GM10248 (cell line): ENCODE data around the gene BBOX1.
A peak's percentile ranks its signal among the peaks of the same experiment; 100 is the strongest.

Experiments used
- CTCF ChIA-PET: fragments of 300-600 bp; sonication (Branson Sonifier 250); formaldehyde crosslinking; extraction: SDS; loops from one replicate; lab custom pipeline; 2021; ENCODE audit warnings: antibody characterized with exemption; lab: Yijun Ruan, JAX
- POLR2A ChIA-PET: fragments of 350-650 bp; sonication (Branson Sonifier 250); formaldehyde crosslinking; extraction: SDS; loops from one replicate; lab custom pipeline; 2020; ENCODE audit warnings: antibody characterized with exemption; lab: Yijun Ruan, JAX
- DNase-seq: peaks from one replicate; pipeline ENCODE4 v3.0.0; 2012; ENCODE audit errors: extremely low spot score
- TF ChIP-seq, protein P1 (sequence below): IDR thresholded peaks from 2 replicates; pipeline ENCODE4 v1.5.1; 2012; ENCODE audit warnings: mild to moderate bottlenecking, low read depth; ENCODE audit errors: extremely low read depth, missing control alignments, control extremely low read depth

Gene BBOX1

DNA sequence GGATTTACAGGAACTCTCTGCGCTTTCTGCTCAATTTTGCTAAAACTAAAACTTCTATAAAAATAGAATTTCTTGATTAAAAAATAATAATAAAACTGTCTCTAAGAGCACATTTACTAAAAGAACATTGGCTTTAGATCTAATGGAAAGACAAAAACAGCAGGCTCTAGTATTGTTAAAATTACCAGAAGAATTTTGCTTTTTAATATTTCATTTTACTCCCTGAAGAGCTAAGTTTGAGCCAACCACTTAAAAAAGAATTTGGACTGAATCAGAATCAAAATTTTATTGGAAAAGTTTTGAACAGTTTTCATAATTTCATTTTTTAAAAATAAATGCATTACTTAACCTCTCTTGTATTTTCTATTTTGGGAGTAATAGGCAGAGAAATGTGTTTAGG, 107.3 kb downstream of the BBOX1 start:
- ChIA-PET POLR2A (no interaction called here), CTCF (interaction anchor here (1.8 kb wide), 1 partner anchor 11 kb away, joined by 10 read pairs; no protein-coding TSS in a partner anchor)
- TF ChIP-seq, protein P1, sequence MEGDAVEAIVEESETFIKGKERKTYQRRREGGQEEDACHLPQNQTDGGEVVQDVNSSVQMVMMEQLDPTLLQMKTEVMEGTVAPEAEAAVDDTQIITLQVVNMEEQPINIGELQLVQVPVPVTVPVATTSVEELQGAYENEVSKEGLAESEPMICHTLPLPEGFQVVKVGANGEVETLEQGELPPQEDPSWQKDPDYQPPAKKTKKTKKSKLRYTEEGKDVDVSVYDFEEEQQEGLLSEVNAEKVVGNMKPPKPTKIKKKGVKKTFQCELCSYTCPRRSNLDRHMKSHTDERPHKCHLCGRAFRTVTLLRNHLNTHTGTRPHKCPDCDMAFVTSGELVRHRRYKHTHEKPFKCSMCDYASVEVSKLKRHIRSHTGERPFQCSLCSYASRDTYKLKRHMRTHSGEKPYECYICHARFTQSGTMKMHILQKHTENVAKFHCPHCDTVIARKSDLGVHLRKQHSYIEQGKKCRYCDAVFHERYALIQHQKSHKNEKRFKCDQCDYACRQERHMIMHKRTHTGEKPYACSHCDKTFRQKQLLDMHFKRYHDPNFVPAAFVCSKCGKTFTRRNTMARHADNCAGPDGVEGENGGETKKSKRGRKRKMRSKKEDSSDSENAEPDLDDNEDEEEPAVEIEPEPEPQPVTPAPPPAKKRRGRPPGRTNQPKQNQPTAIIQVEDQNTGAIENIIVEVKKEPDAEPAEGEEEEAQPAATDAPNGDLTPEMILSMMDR: no peak
- no peak for DNase-seq

DNA sequence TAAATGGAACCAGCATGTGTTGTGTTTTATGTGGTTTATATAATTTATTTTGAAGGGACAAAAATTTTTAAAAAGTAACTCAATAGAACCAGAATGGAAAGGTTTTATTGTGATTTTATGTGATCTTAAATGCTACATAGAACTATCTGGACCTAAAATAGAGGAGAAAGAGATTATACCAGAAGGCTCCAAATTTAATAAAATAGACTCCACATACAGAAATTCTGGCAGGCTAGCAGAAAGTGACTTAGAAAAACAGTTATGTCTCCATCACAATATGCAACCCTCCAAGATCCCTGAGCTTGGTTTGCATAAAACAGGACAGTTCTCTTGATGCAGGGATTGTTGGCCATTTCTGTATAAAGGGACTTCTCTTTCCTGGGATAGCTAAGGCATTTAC, 107.9 kb downstream of the BBOX1 start:
- DNase-seq: no peak
- TF ChIP-seq, protein P1: no peak
- POLR2A ChIA-PET: no interaction called here
- CTCF ChIA-PET: interaction anchor here (1.8 kb wide), 1 partner anchor 10 kb away, joined by 10 read pairs; no protein-coding TSS in a partner anchor

DNA sequence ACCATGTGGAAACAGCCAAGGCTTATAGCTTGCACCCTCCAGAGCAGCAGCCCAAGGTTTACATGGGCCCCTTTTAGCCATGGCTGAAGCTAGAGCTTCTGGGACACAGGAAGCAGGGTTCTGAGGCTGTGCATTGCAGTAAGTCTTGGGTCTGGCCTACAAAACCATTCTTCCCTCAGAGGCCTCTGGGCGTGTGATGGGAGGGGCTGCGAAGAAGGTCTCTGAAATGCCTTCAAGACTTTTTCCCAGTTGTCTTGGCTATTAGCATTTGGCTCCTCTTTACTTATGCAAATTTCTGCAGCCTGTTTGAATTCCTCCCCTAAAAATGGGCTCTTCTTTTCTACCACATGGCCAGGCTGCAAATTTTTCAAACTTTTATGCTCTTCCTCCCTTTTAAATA, 109.5 kb downstream of the BBOX1 start:
- no peak for DNase-seq
- POLR2A ChIA-PET: no interaction called here
- TF ChIP-seq, protein P1: no peak
- CTCF ChIA-PET: interaction anchor here (1.4 kb wide), 1 partner anchor 16 kb away, joined by 3 read pairs; no protein-coding TSS in a partner anchor

DNA sequence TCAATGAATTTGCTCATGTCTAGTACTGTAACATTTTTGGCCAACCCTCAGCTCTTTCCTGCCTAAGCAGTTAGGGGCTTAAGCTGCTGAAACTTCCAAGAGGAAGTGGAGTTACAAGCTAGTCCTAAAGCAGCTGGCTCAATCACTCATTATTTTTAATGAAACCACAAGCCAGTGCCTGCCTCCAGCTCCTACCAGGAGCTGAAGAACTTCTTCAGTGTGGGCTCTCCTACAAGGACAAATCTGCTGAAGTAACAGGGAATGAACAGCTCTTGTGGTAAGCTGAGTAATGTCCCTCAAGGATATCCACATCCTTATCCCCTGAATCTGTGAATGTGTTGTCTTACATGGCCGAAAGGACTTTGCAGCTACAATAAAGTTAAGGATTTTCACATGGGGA, 112.5 kb downstream of the BBOX1 start:
- ChIA-PET CTCF (interaction anchor here (0.8 to 1.2 kb wide), 2 partner anchors 12 to 13 kb away, joined by 3 read pairs; no protein-coding TSS in a partner anchor), POLR2A (no interaction called here)
- no peak for DNase-seq
- TF ChIP-seq, protein P1: no peak

DNA sequence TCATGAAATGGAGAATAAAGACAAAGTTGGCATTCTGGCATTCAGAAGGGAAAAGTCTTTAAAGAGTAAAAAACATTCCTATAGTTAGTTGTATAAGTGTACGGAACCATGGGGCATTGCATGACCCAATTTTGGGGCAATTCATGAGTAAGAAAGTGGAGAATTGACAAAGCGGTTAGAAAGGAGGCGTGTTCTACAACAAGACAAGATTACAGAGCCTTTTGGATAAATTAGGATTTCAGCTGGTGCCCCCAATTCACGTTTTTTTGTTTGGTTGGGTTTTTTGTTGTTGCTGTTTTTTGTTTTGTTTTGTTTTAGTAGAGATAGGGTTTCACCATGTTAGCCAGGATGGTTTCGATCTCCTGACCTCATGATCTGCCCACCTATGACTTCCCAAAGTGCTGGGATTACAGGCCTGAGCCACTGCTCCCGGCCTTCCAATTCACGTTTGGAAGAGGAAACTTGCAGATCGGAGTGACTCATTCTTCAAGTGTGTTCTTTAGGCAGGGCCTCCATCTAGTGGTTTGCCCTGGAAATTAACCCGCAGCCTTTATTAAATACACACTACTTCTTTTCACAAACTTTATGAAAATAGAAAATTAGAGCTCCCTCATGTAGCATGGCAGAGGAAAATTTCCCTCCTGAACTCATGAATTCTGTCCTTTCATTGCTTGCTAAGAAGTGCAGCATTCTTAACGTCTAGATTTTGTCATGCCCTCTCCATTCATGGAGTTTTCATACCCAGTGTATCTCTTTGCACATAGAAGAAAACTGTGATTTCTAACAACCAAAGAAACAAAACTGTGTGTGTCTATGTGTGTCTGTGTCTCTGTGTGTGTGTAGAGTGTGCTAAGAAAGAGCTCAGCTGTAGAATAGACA, 118.1 kb downstream of the BBOX1 start:
- POLR2A ChIA-PET: no interaction called here

DNA sequence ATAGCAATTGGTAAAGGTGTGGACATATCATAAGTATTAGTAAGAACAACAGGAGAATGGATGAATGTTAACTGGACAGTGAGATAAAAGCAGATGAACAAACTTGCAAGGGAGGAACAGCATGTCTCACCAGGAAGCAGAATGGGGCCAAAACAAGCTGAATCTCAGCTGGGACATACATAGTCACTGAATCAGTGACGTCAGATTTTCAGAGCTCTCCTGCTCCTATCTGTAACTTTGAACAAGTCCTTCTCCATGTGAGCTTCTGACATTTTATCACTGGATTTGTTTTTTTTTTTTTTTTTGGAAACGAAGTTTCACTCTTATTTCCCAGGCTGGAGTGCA, 118.7 kb downstream of the BBOX1 start:
- POLR2A ChIA-PET: no interaction called here
- TF ChIP-seq, protein P1: no peak

More for the DNA sequence above, 118.1 kb downstream of the BBOX1 start:
- peak; percentile 45 for DNase-seq
- TF ChIP-seq, protein P1: peak; percentile 63
- CTCF ChIA-PET: interaction anchor here (0.7 to 5.2 kb wide), 24 partner anchors 10 to 874 kb away, joined by 3 to 35 read pairs (median 4); no protein-coding TSS in a partner anchor

More for the DNA sequence above, 118.7 kb downstream of the BBOX1 start:
- DNase-seq: no peak
- CTCF ChIA-PET: interaction anchor here (0.7 to 5.2 kb wide), 18 partner anchors 11 to 875 kb away, joined by 3 to 35 read pairs (median 3); no protein-coding TSS in a partner anchor
